ENCODE measurements around the gene PTMS. TPM values are rescaled to one million over a fixed set of nuclear protein-coding genes. Genes with fewer than 3 reads are reported as not detected.

Gene PTMS
- total RNA-seq, 4 donors from 2014 or later: 91.6 to 131 (median 114) TPM

DNA sequence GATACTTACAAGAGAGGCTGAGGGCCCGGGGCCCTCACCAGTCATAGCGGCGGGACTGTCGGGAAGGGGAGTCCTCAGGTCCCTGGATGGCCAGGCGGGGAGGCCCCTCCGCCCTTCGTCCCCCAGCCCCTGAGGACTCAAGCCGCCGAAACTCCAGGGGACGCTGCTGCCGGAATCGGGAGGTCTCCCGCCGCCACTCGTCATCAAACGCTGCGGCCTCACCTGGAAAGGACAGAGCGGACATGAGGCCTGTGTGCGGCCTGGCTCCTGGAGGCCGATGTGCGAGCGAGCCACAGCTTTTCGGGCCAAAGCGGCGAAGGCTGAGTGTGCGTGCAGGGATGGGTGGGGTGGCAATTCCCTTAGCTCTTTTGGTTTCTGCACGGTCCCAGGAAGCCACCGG, 17.4 kb upstream of the PTMS start:
- TF ChIP-seq POLR2A (IDR thresholded peaks at IDR 0.05): no peak
- TF ChIP-seq, protein P1, sequence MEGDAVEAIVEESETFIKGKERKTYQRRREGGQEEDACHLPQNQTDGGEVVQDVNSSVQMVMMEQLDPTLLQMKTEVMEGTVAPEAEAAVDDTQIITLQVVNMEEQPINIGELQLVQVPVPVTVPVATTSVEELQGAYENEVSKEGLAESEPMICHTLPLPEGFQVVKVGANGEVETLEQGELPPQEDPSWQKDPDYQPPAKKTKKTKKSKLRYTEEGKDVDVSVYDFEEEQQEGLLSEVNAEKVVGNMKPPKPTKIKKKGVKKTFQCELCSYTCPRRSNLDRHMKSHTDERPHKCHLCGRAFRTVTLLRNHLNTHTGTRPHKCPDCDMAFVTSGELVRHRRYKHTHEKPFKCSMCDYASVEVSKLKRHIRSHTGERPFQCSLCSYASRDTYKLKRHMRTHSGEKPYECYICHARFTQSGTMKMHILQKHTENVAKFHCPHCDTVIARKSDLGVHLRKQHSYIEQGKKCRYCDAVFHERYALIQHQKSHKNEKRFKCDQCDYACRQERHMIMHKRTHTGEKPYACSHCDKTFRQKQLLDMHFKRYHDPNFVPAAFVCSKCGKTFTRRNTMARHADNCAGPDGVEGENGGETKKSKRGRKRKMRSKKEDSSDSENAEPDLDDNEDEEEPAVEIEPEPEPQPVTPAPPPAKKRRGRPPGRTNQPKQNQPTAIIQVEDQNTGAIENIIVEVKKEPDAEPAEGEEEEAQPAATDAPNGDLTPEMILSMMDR (IDR thresholded peaks at IDR 0.05): no peak
- 93 to 95% methylated on average over 28 of the region's 28 CpGs for WGBS, 2 donors
- no peak for DNase-seq (ENCODE audit: low spot score in 2 of 2)
- intact Hi-C loops (cut with DNase I; ENCODE audit: low total_unique reads): no loop called here
- H3K4me3 ChIP-seq (ENCODE audit: low read depth, poor library complexity, severe bottlenecking): no peak overlapping the region

DNA sequence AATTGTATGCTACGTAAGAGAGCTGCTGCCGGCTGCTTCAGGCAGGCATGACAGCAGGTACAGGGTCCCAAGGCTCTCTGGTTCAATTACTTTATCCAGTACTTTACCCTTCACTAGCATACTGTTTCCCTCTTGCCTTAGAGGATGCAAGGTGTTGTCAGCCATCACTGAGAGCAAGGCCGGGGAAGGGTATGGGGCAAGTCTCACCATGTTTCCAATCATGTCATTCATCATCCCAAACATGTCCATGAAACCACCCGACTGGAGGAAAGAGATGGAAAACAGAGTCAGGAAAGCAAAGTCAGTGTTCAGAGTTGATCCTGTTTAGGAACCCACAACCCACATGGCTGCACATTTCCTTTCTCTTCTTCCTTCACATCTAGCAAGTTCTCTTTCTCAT, 15.7 kb upstream of the PTMS start:
- WGBS, 2 donors: 68 to 72% methylated on average over 4 of the region's 4 CpGs
- H3K4me3 ChIP-seq (ENCODE audit: low read depth, poor library complexity, severe bottlenecking): no peak overlapping the region
- no peak for DNase-seq (ENCODE audit: low spot score in 2 of 2)
- intact Hi-C loops (cut with DNase I; ENCODE audit: low total_unique reads): no loop called here
- TF ChIP-seq POLR2A (IDR thresholded peaks at IDR 0.05): no peak
- TF ChIP-seq, protein P1 (IDR thresholded peaks at IDR 0.05): no peak

DNA sequence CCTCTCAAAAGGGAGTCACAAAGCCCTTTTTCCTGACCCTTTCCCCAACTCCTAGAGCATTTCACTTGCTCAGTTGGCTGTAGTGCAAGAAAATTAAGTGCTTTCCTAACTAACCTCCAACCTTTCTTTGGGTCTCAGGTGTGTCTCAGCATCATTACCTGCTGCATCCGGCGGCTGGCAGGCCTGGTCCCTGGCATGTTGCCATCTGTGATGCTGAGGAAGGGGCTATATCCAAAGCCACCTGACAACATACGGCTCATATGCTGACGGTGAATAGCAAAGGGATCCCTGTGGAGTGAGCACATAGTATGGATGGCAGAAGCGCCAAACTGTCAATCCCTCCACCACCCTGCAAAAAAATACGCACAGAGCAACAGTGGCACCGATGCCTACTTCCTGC, 14.4 kb upstream of the PTMS start:
- DNase-seq (ENCODE audit: low spot score in 2 of 2): no peak
- intact Hi-C loops (cut with DNase I; ENCODE audit: low total_unique reads): no loop called here
- H3K4me3 ChIP-seq (ENCODE audit: low read depth, poor library complexity, severe bottlenecking): no peak overlapping the region
- TF ChIP-seq, protein P1 (IDR thresholded peaks at IDR 0.05): no peak
- TF ChIP-seq POLR2A (IDR thresholded peaks at IDR 0.05): no peak
- WGBS, 2 donors: 65 to 67% methylated on average over 7 of the region's 7 CpGs

DNA sequence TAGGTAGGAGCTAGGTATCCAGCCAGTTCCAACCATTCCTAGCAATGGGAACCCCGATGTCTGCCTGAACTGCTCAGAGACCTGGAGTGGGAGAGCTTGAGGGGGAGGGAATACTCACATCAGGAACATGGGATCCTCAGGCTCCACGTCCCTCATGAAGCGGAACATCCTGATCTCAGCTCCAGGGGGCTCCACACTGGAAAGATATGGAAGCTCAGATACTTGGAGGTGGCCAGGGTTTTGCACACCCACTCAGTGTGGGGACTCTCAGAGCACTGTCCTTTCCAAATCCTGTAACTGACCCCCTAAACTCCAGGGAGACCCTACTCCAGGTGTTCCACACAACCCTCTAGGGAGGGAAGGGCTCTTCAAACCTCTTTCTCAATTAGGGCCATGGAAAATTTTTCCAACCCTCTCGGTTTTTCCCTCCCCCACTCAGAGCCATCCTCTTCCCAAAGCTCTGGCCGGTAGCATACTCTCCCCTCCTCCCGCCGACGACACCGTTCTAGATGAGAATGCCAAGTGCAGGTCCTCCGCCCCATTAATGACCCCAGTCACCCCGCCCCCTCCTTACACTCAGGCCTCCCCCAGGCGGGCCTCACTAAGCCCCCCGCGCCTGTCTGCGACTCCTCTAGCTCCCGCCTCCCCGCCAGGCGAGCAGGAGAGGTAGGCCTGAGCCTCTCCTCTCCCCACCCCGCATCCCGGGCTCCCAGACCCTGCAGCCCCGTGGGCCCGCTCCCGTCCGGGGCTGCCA, 13.8 kb upstream of the PTMS start:
- TF ChIP-seq POLR2A (IDR thresholded peaks at IDR 0.05): no peak
- TF ChIP-seq, protein P1 (IDR thresholded peaks at IDR 0.05): no peak
- intact Hi-C loops (cut with DNase I; ENCODE audit: low total_unique reads): no loop called here
- peak; percentile 44 to 91 for DNase-seq (ENCODE audit: low spot score in 2 of 2)
- H3K4me3 ChIP-seq (ENCODE audit: low read depth, poor library complexity, severe bottlenecking): peak overlapping the region; percentile 81
- 4 to 5% methylated on average over 24 of the region's 24 CpGs for WGBS, 2 donors

DNA sequence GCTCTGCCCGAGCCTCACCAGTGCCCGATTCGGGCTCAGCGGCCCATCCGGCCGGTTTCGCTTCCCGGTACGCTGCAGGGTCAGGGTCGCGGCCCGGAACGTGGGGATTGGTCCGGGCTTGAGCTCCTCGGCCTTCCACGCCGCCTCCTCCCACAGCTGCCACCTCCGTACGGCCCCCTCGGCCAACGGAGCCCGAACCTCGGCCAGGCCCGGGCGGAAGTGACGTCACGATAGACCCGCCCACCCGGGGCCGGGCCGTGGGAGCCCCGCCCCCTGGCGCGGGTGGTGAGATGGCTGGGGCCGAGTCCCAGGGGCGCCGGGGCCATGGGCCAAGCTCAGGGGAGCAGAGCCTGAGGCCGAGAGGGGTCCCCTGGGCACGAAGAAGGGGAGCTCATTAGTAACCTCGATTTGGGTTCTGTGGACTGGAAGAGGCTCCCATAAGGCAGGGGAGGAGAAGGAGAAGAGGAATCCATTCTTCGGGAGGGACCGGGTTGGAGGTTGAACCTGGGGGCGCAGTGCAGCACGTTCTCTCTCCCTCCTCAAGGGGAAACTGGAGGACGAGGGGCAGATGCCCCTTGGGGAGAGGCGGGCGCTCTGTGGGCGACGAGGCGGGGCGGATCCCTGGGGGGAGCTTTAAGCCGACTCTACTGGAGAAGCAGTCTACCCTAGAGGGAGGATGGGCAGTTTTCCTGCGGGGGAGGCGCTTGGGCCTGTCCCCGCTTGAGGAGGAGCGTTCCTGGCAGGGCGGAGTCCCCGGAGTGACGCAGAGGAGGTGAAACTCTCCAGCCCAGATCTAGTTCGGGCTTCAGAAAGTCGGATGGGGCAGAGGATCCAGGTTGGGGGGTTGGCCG, 13.0 kb upstream of the PTMS start, which contains the start of gene MLF2:
MLF2 (minus strand) TSS at position 221 of the 851 bp plus-strand sequence. CDS start 807 bp downstream, outside the sequence.
- WGBS, 2 donors: 0 to 1% methylated on average over 27 to 54 of the region's 62 CpGs
- TF ChIP-seq, protein P1 (IDR thresholded peaks at IDR 0.05): peak in 1 of 3 donors; percentile 61
- TF ChIP-seq POLR2A (IDR thresholded peaks at IDR 0.05): peak in 1 of 2 donors; percentile 91
- DNase-seq (ENCODE audit: low spot score in 2 of 2): peak; percentile 99 to 100
- H3K4me3 ChIP-seq (ENCODE audit: low read depth, poor library complexity, severe bottlenecking): peak within 1 kb of the TSS; percentile 81
- intact Hi-C loops (cut with DNase I; ENCODE audit: low total_unique reads): no loop called here
